Embryonic facial prominence (tissue), 1 donor: ENCODE data around the gene FAM171A2.

Source experiments
- DNase-seq: peaks from one replicate; pipeline ENCODE4 v3.0.0-alpha.2; 2016; ENCODE audit errors: extremely low spot score

FAM171A2 gene

DNA sequence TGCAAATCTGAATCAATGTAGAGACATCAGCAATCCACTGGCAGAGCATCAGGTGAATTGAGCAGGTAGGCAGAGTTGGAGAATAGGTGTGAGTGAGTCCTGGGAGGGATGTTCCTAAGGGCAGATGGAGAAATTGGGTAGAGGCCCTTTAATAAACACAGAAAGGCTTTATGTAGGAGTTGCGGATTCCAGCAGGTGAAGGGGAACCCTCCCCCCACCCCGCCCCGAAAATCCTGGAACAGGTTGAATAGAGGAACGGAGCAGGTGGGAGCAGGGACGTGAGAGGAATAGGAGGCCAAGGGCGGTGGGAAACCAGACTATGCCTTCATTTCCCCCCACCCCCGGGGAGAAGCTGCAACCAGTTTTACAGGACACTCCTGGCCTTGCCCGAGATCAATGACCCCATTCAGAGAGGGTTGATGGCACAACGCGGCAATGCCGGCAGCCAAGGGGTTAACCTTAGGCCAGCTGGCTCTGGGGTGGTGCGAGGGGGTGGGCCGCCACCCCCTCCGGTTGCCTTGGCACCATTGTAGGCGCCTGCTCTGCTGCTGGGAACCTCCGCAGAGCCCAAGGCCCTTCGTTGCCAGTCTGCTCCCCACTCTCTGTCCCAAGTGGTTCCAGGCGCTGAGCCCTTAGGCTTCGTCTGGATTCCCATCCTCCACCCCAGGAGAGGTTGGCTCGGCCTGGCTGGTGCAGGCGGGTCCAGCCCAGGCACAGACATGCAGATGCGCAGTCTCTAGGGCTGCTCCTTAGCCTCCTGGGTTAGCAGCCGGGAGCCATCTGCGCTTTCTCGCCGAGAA lies 56.1 kb downstream of the FAM171A2 start:
- no peak for DNase-seq

DNA sequence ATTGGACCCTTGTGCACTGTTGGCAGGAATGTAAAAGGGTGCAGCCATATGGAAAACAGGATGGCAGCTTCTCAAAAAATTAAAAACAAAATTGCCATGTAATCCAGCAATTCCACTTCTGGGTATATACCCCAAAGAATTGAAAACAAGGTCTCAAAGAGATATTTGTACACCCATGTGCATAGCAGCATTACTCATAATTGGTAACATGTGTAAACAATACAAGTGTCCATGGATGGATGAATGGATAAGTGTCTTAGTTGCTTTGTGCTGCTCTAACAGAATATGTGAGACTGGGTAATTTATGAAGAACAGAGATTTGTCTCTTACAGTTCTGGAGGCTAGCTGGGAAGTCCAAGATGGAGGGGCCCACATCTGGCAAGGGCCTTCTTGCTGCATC lies 59.0 kb downstream of the FAM171A2 start:
- DNase-seq: no peak
